GM12873 (cell line): ENCODE results near the gene WDR76.
A peak's percentile ranks its signal among the peaks of the same experiment; 100 is the strongest.

ENCODE experiments used
- TF ChIP-seq, protein P1 (sequence below): IDR thresholded peaks from 2 replicates; pipeline ENCODE4 v1.5.1; 2012; ENCODE audit warnings: low read depth, mild to moderate bottlenecking, moderate library complexity, low read length, control low read depth; ENCODE audit not compliant: insufficient read depth; ENCODE audit errors: missing control alignments

Gene WDR76

DNA sequence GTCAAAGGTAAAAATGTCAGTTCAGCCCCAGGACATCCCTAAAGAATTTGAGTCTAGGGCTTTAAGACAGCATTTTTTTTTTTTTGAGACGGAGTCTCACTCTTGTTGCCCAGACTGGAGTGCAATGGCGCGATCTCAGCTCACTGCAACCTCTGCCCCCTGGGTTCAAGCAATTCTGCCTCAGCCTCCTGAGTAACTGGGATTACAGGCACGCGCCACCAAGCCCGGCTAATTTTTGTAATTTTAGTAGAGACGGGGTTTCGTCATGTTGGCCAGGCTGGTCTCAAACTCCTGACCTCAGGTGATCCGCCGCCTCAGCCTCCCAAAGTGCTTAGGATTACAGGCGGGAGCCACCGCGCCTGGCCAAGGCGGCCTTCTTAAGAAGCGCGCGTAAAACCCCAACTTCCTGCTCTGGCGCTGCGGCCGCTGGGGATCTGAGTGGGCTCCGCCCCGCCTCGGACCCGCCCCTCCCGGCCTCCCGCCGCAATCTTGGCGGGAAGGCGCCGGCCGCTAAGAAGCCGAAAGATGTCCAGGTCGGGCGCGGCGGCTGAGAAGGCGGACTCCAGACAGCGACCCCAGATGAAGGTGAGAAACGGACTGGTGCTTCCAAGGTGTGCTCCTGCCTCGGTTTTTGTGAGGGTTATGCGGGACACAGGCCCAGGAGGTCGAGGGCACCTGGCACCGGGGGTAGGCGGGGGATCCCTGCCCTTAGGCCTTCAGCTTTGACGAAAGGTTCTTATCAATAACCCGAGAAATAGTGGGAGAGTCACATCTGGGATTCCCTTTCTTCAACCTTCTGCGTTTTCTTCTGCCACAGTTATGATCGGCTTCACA is at the start of gene WDR76:
Gene WDR76, plus strand, starts transcription at position 495 of the 834 bp plus-strand sequence. Its CDS starts 31 bp downstream, at position 526.
- TF ChIP-seq, protein P1, sequence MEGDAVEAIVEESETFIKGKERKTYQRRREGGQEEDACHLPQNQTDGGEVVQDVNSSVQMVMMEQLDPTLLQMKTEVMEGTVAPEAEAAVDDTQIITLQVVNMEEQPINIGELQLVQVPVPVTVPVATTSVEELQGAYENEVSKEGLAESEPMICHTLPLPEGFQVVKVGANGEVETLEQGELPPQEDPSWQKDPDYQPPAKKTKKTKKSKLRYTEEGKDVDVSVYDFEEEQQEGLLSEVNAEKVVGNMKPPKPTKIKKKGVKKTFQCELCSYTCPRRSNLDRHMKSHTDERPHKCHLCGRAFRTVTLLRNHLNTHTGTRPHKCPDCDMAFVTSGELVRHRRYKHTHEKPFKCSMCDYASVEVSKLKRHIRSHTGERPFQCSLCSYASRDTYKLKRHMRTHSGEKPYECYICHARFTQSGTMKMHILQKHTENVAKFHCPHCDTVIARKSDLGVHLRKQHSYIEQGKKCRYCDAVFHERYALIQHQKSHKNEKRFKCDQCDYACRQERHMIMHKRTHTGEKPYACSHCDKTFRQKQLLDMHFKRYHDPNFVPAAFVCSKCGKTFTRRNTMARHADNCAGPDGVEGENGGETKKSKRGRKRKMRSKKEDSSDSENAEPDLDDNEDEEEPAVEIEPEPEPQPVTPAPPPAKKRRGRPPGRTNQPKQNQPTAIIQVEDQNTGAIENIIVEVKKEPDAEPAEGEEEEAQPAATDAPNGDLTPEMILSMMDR: no peak

DNA sequence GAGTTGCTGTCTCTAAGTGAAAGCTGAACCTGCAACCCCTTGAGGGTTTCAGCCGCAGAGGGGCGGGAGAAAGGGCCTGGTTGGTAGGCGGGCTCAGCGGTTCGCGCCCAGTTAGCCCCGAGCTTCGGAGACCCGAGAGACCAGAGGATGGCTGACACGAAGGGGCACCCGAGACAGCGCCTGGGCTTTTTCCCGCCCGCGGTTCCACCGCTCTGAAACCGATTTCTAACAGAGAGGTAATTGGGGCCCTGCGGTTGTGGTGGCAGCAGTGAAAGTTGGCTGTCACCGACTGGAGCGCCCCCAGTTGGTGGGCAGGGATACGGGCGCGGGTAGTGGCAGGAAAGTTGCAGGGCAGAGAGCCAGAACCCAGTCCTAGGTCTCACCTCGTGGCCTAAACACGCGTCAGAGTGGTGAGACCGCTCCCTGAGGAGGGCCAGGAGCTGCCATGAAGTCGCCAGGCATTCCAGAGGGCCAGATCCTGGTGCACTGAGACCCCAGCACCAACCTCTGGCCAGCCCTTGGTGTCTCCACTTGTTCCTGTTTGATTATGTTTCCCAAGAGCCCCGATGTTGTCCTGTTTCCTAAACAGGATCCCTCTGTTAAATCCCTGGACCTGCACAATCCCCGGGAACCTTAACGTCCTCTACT is 49.4 kb upstream of the WDR76 start:
- TF ChIP-seq, protein P1: peak; percentile 85

DNA sequence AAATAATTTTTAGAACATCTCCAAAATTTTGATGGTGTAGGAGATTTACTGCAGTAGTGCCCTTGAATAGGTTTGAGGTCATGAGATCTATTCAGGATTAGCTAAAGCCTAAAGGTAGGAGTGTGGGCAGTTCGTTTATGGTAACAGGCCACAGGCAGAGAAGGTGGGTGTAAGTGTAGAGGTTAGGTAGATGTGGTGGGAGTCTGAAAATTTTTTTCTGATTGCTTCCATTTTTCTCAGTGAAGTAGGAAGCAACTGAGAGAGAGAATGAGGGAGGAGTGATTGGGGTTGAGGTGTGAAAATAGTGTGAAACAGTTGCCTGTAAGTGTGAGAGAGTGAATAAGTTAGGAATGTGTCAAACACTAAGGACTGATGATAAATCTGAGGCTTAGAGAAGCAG is 47.8 kb upstream of the WDR76 start:
- TF ChIP-seq, protein P1: no peak

DNA sequence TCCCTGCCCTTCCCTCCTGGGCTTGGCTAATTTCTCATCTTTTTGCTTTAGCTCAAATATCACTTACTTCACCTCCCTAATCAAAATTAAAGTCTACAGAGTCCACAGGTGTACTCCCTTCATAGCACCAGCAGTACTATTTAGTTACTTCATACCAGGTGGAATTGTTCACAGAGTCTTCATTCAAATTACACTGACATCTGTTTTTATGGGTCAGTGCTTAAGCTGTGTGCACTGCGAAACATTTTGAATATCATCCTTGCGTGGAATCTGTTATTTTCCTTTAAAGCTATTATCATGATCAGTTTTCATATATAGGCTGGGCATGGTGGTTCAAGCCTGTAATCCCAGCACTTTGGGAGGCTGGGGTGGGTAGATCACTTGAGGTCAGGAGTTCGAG is 37.4 kb upstream of the WDR76 start:
- TF ChIP-seq, protein P1: no peak

DNA sequence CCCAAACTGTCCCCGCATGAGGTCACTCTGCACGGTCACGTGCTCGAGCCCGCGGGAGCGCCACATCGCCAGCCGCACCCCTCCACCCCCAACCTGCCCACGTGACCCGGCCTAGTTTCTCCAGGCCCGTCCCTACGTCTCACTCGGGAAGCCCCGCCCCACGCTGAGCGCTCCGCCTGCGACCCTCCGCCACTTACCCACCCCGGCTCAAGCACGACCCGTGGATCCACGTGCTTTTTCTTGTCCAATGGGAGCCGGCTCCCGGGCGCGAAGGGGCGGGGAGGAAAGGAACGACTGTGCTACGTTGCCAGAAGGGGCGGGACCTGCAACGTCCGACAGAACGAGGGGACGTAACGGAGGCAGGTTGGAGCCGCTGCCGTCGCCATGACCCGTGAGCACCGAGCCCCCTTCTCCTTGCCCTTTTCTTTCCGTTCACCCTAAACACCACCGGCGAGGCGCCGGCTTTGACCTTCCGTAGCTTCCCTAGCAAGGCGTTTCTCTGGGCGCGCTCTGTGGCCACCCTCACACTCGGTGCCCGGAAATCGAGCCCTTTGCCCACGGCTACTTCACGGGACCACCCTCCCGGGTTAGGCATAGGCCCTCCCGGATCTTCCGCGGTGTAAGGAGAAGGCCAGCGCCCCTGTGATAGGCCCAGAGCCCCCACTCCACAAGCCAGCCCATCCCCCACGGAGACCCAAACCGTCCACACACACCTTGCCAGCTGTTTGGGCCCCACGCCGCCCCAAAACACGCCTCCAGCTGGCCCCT is 34.6 kb upstream of the WDR76 start, which contains the start of gene SERF2:
Gene SERF2, plus strand, starts transcription at position 328 of the 768 bp plus-strand sequence. Its CDS starts 57 bp downstream, at position 385.
- TF ChIP-seq, protein P1: no peak

DNA sequence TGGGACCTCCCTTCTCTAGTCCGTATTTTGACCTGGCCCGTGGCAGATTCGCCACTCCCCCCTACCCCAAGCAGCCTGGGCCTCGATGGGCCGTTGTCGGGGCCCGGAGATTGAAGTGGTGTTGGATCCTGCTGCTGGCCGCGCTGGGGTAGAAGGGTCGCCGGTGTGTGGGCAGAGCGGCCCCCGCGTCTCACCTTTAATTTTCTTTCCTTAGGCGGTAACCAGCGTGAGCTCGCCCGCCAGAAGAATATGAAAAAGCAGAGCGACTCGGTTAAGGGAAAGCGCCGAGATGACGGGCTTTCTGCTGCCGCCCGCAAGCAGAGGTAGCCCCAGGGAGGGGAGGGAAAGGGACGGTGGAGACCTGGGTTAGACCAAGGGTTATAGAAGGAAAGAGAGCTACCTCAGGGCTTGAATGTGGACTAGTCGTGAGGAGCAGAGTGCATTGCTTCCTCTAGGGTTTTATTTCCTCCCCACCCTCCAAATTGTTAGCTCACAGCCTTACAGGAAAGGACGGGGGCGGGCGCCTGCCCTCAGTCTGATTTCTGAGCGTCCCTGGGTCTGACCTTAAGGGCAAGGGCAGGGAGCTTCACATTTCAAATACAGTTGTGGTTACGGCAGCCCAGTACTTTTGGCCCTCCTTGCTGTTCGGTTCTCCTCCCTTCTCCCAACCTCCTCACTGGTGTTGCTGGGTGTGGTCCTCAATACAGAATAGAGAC is 33.9 kb upstream of the WDR76 start:
- TF ChIP-seq, protein P1: no peak
